CD4-positive, alpha-beta T cell treated with Interleukin-21 for 1 hour (primary cell): Measurements from ENCODE around the gene SARDH.

Experiments used
- DNase-seq: peaks from one replicate; pipeline ENCODE4 v3.0.0-alpha.2; 2020

SARDH gene

DNA sequence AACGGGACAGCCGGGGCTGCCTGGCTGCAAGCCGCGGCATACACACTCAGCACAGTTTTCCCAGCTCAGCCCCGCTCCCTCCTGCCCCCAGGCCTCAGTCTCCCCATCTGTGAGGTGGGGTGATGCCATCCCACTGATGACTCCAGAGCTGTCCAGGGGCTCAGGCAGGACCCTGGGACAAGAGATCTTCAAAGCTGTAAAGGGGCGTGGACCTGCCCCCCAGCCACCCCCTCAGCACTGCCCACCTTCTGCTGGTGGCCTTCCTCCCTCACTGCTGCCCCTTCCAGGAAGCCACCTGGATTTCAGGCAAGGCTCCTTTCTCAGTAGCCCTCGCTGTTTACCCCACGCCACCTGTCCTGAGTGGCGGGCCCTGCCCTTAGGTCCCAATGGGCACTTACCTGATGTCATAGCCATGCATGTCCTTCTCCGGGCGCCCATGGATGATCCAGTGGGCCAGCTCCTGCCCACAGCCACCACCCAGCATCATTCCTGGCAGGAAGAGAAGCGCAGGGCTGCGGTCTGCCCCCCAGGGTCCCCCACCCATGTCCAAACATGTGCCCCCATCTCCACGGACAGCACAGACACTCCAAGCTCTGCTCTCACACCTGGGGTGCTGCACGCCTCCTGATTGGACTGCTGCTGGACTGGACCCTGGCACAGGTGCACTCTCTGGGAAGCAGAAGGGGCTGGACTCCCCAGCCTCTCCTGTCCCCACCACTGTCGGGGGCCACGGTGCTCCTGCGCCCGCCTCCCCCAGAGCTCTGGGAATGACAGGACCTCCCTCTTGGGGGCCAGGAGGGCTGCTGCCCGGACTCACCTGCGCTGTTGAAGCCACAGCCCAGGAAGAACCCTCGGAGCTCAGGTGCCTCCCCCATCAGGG lies 25.7 kb downstream of the SARDH start:
- DNase-seq, result no peak

GRCh38 chr9:133711428-133712220 lies 26.5 kb downstream of the SARDH start:
- no peak for DNase-seq

DNA sequence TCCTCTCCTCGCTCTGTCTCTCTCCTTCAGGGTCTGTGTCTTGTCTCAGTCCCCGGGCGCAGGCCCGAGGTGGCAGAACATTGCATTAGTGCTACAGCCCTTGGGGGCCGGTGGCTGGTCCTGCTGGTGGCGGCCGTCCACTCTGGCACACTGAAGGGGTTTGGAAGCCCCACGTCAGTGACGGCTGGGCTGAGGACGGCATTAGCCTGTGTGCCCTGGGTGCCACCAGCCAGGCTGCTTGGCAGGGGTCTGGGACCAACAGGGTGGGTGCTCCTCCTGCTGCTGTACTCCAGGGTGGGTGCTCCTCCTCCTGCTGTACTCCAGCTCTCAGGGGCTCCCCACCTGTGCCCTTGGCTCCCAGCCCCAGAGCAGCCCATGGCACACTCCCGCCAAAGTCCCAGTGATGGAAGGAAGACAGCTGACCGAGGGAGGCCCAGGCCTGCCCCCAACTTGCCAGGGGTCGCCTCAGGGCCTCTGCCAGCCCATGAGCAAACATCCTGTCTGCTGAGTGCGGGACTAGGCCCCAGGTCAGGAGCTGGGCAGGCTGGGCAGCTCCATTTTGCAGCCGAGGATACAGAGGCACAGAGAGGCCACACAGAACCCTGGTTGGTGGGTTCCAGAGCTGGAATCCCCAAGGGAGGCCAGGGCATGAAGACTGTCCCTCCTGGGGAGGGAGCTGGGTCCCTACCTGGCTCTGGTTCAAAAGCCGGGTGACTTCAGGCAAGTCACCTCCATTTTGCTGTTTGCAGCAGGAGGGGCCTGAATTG lies 27.3 kb downstream of the SARDH start:
- no peak for DNase-seq

GRCh38 chr9:133709691-133710571 lies 28.2 kb downstream of the SARDH start:
- DNase-seq, result no peak

DNA sequence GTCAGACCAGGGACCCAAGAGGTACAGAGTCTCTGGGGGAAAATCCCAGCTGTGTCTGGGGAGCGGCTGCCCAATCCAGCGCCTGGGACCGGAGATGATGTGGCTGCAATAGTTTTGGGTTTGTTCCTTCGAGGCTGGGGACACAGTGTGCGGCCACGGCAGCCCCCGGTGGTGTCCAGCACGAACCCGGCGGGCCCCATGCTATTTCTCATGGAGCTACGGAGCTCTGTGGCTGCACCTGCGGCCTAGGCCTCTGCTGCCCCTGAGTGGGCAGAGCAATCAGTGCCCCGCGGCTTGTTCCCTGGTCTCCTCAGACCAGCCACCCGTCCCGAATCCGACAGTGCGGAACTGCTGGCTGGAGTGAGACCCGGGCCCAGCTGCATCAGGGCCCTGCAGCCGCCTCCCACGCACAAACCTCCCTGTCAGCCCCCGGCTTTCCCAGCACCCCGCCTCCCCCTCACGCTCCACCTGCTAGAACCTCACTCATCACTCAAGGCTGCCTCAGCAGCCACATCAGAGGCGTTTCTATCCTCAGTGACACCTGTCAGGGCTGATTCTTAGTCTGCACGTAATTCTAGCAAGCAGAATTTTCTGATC lies 29.0 kb downstream of the SARDH start:
- DNase-seq, result peak; percentile 57

GRCh38 chr9:133708246-133709014 lies 29.7 kb downstream of the SARDH start:
- DNase-seq, result no peak

DNA sequence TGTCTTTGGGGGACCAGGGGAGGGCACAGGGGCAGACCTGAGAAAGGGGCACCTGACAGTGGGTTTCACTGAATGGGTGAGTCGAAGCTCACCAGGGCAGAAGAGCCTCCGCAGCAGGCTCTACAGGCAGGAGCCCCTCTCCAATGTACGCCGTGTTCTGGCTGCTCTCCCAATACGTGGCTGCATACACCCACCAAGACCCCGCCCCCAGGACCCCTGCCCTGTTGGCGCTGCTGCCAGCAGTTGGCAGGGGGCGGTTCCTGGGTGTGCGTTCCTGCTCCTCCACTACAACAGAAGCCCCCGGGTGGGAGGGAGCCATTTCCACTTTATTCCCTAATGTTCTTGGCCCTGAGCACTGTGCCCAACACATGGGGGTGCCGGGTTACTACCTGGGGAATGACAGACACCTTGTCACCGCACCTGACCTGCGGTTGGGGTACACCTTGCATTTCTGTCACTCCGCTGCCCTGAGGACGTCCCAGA lies 30.3 kb downstream of the SARDH start:
- no peak for DNase-seq

DNA sequence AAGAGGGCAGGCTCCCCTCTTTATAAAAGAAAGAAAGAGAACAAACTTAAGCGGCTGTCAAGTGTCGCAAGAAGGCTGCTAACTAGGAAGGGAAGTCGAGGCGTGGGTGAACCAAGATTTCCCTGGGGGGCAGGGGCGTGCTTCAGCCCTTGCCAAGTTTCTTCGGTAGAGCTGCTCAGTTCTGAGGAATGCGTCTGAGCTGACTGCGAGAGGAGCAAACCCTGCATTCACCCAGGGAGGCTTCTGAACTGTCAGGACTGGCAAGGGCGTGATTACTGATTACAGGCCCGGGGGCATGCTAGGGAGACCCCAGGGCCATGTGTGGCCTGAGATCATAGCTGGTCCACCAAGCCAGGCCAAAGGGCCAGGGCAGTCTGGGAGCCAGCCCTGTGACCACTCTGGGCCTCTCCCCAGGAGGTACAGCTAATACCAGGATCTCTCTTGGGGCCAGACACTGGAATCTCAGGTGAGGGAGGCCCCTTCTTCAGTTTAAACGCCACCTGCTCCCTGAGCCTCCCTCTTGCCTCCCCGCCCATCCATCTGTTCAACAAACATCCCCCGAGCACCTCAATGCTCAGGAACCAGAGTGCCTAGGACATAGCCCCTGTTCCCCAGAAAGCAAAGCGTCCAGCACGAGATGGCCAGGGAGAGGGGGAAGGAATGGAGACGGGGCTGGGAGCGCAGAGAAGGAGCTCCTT lies 30.9 kb downstream of the SARDH start:
- DNase-seq, result no peak

GRCh38 chr9:133706307-133707050 lies 31.7 kb downstream of the SARDH start:
- no peak for DNase-seq

DNA sequence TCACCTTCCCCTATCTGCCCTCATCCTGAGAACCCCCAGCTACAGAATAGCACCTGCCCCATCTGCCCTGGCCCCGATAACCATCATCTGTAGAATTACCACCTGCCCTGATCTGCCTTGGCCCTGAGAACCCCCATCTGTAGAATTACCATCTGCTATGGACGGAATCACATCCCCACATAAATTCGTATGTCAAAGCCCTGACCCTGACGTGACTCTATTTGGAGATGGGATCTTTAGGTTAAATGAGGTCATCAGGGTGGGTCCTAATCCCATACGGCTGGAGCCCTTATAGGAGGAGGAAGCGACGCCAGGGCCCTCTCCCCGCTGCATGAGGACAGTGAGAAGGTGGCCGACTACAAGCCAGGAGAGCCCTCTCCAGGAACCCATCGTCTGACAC lies 32.6 kb downstream of the SARDH start:
- DNase-seq, result no peak

- no peak for DNase-seq
Measured at GRCh38 chr9:133704711-133705181, 33.4 kb downstream of the SARDH start.

DNA sequence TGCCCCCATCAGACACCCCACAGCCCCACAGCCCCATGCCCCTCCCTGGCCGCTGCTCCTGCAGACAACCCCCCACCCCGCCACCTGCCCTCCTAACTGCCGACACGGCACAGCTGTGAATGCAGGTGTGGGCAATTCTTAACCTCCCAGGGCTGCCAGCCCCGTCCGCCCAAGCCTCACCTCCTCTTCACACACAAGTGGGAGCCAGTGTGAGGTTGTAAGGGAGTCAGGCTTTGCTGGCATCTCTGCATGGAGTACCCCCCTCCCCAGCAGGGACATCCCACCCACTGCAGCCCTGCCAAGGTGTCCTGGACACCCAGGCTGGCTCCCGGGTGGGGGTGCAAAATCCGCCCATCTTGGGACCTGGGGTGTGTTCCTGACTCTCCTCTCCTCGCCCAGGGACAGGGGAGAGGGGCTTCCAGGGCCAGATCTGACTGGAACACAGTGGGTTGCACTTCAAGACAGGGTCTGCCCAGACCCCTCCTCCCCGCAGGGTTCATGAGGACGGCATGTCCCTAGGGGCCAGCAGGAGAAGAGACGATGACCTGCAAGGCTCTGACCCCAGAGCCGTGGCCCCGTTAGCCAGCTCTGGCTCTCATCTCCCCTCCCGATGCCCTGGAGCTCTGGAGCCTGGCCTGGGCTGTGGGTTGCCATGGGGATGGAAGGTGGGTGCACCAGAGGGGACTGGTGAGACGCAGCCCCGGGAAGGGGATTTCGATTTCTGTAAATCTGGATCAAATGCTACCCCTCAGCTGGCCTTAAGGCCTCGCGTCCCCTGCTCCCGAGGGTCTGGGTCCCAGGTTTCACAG lies 34.4 kb downstream of the SARDH start:
- no peak for DNase-seq

DNA sequence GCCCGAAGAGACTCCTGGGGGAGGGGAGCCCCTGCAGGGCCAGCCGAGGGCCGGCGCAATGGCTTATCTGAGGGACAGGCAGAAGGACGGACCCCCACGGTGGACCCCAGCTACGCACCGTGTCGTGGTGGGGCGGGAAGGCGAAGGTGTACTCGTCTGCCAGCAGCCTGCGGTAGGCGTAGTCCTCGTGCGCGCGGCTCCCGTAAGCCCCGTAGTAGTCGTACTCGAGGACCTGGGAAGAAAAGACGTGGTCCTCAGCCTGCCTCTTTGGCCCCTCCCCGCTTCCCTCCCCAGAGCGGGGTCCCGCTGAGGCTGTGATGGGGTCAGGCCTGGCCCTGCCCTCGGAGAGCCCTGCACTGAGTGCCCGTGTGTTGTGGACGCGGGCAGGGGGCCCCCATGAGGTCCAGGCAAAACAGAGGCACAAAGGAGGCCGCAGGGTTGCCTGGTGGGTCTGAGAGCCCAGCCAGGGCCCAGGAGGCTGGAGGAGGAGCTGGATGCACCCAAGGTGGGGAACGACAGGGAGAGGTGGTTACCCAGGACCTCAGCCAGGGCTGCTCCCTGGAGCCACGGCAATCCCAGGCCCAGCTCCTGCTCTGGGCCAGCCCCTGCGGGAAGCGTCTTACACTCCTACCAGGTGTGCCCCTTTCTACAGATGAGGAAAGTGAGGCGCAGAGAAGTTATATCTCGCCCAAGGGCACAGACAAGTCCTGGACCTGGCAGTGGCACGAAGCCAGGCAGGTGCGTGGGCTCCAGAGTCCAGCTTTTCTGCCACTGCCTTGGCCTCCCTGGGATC lies 35.2 kb downstream of the SARDH start:
- DNase-seq, result no peak

DNA sequence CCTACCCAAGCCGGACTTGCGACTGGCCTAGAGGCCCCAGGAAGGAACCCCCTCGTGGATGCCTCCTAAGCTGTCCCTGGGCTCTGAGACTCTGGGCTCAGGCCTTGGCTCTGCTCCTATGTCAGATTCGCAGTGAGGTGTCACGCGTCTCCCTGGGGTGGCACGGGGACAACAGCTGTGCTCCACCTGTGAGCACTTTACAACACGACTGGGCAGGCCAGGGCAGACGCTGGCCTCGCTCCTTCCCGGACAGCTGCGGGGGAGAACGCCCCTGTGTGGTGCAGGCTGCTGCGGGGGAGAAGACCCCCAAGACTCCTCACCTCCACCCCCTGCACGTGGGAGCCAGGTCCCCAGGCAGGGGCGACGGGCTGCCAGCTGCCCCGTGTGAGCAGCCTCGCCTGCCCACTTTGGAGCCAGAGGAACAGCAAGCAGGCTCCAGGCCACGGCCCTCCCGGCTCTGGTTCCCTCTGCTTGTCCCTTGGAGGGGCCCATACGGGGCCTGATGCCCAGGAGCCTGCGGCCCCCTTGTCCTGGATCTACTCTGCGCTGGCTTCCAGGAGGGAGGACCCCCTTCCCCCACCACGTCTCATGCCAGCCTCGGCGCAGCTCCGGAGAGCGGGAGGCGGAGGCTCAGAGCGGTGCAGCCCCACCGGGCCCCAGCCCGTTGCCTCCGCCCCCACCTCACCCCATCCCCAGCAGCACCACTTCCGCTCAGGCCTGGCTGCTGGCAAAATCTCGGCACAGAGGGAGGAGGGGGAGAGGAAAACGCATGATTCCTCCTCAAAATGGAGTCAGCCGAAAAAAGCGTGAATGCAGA lies 36.0 kb downstream of the SARDH start:
- peak; percentile 63 for DNase-seq

- DNase-seq, result peak; percentile 44
Measured at GRCh38 chr9:133701321-133701980, 36.7 kb downstream of the SARDH start.

- peak; percentile 27 for DNase-seq
Measured at GRCh38 chr9:133700819-133701320, 37.3 kb downstream of the SARDH start.
